Measurements from ENCODE around the gene TWIST2. TPM values are rescaled to one million over a fixed set of nuclear protein-coding genes. Genes with fewer than 3 reads are reported as not detected.

TWIST2 gene
- total RNA-seq, 2 donors from 2014 or later, result 1.9 TPM; not detected in 1

GRCh38 chr2:238915596-238915995, 67.7 kb downstream of the TWIST2 start:
- Histone ChIP-seq H3K36me3 (ENCODE audit: control insufficient read depth, insufficient read depth, low read length) (no peaks in the 10 kb centered on the region), H3K27me3 (ENCODE audit: control insufficient read depth, insufficient read depth, low read length, poor library complexity, severe bottlenecking) (no peaks in the 10 kb centered on the region), H3K9ac (ENCODE audit: extremely low read depth, low read length, poor library complexity, severe bottlenecking) (no peak overlapping the region), H3K9me3 (ENCODE audit: control insufficient read depth, low read length) (no peaks in the 10 kb centered on the region), H3K4me3 (ENCODE audit: low read length) (no peak overlapping the region), H3K27ac (ENCODE audit: low read depth, low read length) (no peak overlapping the region), H3K4me1 (ENCODE audit: control insufficient read depth, insufficient read depth, low read length) (no peaks in the 10 kb centered on the region)
- DNase-seq, result no peak
- Mint-ChIP-seq H3K4me1 (peaks cover 12% of the 10 kb centered on the region), H3K9me3 (peaks cover 4% of the 10 kb centered on the region), H3K36me3 (ENCODE audit: low read depth) (no peaks in the 10 kb centered on the region), H3K27me3 (ENCODE audit: insufficient read depth) (peaks cover 6% of the 10 kb centered on the region), H3K27ac (no peak overlapping the region), H3K4me3 (no peak overlapping the region)
- WGBS, 2 experiments (ENCODE audit: insufficient coverage in 1 of 2, insufficient read length in 1 of 2), result 92 to 96% methylated on average over 2 to 5 of the region's 5 CpGs
- TF ChIP-seq CTCF (conservative IDR thresholded peaks at IDR 0.05), result no peak

- TF ChIP-seq CTCF (conservative IDR thresholded peaks at IDR 0.05), result no peak
- no peak overlapping the region for H3K4me3 ChIP-seq (ENCODE audit: low read length)
- DNase-seq, result no peak
- Mint-ChIP-seq H3K4me3 (no peak overlapping the region), H3K36me3 (ENCODE audit: low read depth) (no peaks in the 10 kb centered on the region), H3K27me3 (ENCODE audit: insufficient read depth) (peaks cover 8% of the 10 kb centered on the region), H3K27ac (no peak overlapping the region), H3K9me3 (peaks cover 4% of the 10 kb centered on the region), H3K4me1 (peaks cover 12% of the 10 kb centered on the region)
- no peaks in the 10 kb centered on the region for H3K27me3 ChIP-seq (ENCODE audit: control insufficient read depth, insufficient read depth, low read length, poor library complexity, severe bottlenecking)
- H3K36me3 ChIP-seq (ENCODE audit: control insufficient read depth, insufficient read depth, low read length), result no peaks in the 10 kb centered on the region
- 85 to 92% methylated on average over 11 to 16 of the region's 16 CpGs for WGBS, 2 experiments (ENCODE audit: insufficient coverage in 1 of 2, insufficient read length in 1 of 2)
- no peaks in the 10 kb centered on the region for H3K9me3 ChIP-seq (ENCODE audit: control insufficient read depth, low read length)
- no peak overlapping the region for H3K27ac ChIP-seq (ENCODE audit: low read depth, low read length)
- H3K4me1 ChIP-seq (ENCODE audit: control insufficient read depth, insufficient read depth, low read length), result no peaks in the 10 kb centered on the region
- no peak overlapping the region for H3K9ac ChIP-seq (ENCODE audit: extremely low read depth, low read length, poor library complexity, severe bottlenecking)
Observed at GRCh38 chr2:238916176-238916874, 68.4 kb downstream of the TWIST2 start.

GRCh38 chr2:238916875-238917590, 69.1 kb downstream of the TWIST2 start:
- no peaks in the 10 kb centered on the region for H3K27me3 ChIP-seq (ENCODE audit: control insufficient read depth, insufficient read depth, low read length, poor library complexity, severe bottlenecking)
- no peaks in the 10 kb centered on the region for H3K36me3 ChIP-seq (ENCODE audit: control insufficient read depth, insufficient read depth, low read length)
- Mint-ChIP-seq H3K4me1 (peaks cover 7% of the 10 kb centered on the region), H3K27me3 (ENCODE audit: insufficient read depth) (peaks cover 8% of the 10 kb centered on the region), H3K9me3 (peaks cover 4% of the 10 kb centered on the region), H3K4me3 (no peak overlapping the region), H3K27ac (no peak overlapping the region), H3K36me3 (ENCODE audit: low read depth) (no peaks in the 10 kb centered on the region)
- TF ChIP-seq CTCF (conservative IDR thresholded peaks at IDR 0.05), result no peak
- H3K27ac ChIP-seq (ENCODE audit: low read depth, low read length), result no peak overlapping the region
- 87 to 93% methylated on average over 5 to 14 of the region's 14 CpGs for WGBS, 2 experiments (ENCODE audit: insufficient coverage in 1 of 2, insufficient read length in 1 of 2)
- no peak for DNase-seq
- H3K4me3 ChIP-seq (ENCODE audit: low read length), result no peak overlapping the region
- no peak overlapping the region for H3K9ac ChIP-seq (ENCODE audit: extremely low read depth, low read length, poor library complexity, severe bottlenecking)
- no peaks in the 10 kb centered on the region for H3K4me1 ChIP-seq (ENCODE audit: control insufficient read depth, insufficient read depth, low read length)
- H3K9me3 ChIP-seq (ENCODE audit: control insufficient read depth, low read length), result no peaks in the 10 kb centered on the region

Data from endodermal cell (in vitro differentiated cells).